HG02870 (cell line): ENCODE results near the gene BZW2.
"Not testable (repeated sequence)": the region's sequence is repeated elsewhere in the genome, so short reads cannot be mapped to it uniquely, and the experiment has no call there.

ENCODE experiments used
- ATAC-seq: cut with Tn5 transposase; IDR thresholded peaks from one replicate; pipeline ENCODE4 v1.9.1; 2021; ENCODE audit warnings: mild to moderate bottlenecking, moderate library complexity; ENCODE audit not compliant: unreplicated experiment

The BZW2 gene

DNA sequence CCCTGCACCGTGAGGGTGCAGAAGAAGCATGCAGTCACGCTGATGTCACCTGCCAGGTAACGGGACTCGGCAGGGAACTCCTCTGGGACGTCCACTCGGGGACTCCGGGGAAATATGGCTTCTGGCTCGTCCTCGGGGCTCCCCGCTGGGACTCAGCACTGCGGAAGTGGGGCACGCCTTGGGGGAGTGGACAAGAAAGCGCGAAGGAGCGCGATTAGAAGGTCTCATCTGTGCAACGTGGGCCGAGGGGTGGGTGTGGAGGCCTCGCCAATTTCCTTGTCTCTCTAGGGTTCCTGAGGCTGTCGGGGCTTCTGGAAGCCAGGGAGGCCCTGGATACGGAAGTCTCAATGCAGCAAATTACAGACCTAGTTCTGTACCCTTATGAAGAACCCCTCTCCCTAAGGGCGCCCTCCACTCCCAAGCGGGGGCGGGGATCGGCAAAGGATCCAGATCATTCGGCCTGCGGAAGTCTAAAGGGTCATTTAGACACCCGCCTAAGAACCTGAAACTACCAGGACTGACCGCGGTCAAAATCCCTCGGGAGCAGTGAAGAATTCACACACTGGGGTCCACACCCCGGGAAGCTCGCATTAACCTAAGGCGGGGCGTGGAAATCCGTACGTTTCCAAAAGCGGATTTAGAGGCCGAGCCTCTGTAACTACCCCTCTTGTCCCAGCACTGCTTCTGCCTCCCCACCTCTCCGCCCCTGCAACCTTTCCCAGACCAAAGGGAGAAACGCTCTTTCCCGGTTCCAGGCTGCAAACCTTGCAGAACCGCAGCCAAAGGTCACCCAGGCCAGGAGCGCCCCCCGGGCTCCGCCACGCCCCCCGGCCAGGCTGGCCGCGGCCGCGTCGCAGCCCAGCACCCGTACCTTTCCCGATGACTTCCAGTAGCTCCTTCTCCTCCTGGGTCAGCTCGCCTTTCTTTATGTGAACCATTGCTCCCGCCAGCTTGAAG lies 1.1 kb upstream of the BZW2 start:
- ATAC-seq = no peak

DNA sequence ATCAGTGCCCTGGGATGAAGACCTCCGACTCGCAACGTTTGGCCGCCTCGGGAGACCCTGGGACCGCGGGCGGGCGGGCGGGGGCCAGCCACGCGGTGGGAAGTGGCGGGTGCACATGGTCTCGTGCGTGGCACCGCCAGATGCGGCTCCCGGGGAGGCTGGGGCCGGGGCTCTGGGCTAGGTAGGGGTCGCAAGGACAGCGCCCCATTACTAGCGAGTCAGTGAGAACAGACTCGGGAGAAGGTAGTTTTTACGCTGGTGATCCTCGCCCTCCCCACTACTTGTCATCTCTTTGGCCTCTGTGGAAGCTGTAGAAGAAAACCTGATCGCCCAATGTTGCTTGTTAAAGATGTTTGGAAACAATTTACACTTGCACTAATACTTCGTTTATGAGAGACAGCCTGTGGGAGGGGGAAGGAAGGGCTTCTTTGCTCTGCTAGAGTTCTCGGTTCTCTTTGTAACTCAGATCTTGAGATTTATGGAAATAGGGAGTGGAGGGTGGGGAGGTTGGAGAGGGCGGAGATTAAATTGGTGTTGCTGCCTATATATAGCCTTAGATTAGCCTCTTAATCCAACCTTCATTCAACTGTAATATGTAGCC lies 591 bp downstream of the BZW2 start:
- no peak for ATAC-seq

DNA sequence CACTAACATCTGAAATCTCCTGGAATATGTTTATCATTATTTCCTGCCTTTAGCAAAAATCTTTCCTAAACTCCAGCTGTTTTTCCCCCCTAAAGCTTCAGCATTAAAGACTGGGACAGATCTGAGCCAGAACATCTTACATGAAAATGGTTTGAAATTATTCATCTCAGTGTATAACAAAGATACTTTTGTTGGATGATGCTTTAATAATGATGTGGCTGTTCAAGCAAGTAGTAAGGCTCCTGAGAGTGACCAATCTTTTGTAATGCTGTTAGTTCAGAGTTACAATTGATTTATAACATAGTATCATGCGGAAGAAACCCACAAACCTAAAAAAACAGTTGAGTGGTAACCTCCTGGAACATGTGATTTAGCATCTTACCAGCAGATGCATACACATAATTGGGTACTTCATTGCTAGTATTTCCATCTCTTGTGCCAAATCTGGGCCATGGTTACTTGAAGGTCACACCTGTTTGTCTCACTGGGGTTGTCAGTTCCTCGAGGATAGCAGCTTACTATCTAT lies 1.5 kb downstream of the BZW2 start:
- ATAC-seq = no peak

DNA sequence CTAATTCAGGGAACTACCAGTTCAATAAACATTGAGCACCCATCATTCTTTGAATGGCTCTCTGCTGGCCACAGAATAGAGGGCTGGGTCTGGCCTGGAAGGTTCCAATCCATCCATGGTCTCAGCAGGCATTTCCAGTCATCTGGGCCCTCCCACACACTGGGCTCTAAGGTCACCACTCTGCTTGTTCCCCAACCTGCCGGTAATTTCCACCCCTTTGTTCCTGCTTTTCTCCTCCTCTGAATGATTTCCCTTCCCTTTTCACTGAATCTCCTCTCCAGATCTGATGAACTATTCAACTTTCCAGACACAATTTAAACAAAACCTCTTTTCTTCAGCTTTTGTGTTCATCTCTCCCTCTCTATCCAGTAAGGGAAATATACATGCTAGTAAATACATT lies 2.6 kb downstream of the BZW2 start:
- no peak for ATAC-seq

DNA sequence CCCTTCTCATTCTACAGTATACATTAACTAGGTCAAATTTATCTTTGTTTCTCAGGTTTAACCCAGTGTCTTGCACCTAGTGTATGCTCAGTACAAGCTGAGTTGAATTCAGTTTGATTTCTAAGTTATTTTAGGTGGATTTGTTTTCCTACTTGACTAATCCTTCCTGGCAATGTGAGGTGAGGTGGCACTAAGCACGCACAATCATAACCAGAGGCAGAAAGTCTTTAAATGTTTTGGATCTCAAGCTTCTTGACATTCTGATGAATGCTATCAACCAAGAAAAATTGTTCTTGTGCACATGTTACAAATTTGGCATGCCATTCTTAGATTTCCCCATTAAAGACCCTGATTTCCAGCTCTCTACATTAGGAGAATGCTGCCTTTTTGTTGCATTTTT lies 3.2 kb downstream of the BZW2 start:
- ATAC-seq = no peak

DNA sequence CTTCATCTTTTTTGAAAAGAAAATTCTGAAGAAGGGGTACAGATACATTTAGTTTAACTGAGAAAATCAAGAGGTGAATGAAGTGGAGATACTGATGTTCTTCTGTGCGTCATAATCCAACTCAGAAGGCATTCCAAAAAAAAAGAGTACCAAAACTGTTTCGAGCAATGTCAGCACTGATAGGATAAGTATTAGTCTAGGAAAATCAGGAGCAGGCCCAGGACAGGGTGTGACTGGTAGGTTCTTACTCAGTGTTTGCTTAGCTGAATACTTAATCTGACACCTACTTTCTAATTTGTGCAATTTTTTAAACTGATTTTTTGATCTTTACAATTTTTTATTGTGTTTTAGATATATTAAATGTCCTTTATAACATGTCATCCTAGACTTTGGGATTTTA lies 4.3 kb downstream of the BZW2 start:
- ATAC-seq = no peak

DNA sequence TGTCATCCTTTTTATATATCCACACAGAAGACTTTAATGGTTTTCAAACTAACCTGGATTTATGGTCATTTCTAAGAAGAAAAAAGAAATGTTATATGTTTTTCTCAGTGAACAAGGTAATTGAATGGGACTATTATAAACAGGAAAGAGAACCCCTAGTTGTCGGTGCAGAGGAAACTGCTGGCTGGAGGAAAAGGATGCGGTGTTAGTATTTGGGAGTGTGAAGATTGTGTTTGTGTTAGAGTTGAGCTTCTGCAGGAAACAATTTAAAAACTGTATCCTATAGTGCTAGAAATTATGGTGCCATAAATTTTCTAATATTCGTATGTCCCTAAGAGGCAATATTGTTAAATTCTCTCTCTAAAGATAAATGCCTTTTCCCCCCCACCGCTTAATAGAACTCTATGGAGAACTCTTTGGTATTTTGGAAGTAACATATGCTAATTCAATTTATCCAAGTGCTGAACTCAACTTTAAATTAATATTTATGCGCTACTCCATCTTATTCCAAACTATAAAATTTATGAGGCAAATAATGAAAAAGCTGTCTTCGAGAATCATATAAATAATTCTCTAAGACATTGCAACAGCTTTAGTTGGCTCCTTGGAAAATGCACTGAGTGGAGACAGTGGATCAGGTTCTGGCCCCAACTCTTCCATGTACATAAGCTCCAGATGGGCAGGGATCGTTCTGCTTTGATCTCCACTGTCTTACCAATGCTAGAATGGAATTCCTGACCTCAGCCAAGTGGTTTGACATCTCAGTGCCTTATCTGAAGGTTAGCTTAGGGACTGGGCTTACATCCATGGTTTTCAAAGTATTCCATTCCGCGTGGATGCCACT lies 5.6 kb downstream of the BZW2 start:
- ATAC-seq = no peak

DNA sequence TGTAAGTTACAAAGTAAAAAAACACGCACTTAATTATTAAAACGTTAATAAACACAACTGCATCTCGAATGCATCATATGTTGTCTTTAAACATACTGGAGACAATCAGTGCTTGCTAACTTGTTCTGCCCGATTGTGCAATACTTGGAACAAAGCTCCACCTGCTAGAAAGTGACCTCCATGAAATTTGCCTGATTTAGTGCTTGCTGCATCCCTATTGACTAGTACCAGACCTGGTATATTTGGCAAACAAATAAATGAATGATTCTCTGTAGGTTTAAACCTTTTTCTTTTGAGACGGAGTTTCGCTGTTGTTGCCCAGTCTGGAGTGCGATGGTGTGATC lies 6.2 kb downstream of the BZW2 start:
- no peak for ATAC-seq

DNA sequence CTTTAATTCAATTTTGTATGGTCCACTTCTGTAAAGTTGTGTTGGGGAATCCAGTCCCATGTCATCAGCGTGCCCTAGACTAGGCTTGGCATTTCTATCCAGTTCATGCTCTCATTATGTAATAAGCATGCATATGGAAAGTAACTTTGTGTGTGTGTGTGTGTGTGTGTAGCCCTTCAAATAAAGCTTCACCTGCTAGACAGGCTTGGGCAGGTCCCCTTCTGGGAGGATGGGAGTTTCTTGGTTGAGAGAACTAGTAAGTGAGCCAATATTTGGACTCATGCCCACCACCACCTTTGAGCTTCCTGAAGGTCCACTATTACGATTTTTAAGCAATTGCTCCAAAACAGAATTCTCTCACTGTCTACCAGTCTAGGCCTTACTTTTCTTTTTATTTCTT lies 6.9 kb downstream of the BZW2 start:
- no peak for ATAC-seq

DNA sequence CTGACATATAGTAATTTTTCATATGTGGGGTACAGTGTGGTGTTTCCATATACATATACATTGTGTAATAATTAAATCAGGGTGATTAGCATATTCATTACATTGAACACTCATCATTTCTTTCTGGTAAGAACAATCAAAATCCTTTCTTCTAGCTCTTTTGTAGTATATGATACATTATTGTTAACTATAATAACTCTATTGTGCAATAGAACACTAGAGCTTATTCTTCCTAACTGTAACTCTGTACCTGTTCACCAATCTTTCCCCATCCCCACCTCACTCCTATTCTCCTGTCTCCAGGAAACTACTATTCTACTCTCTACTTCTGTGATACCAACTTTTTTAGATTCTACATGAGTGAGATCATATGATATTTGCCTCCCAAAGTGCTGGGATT lies 9.4 kb downstream of the BZW2 start:
- no peak for ATAC-seq

DNA sequence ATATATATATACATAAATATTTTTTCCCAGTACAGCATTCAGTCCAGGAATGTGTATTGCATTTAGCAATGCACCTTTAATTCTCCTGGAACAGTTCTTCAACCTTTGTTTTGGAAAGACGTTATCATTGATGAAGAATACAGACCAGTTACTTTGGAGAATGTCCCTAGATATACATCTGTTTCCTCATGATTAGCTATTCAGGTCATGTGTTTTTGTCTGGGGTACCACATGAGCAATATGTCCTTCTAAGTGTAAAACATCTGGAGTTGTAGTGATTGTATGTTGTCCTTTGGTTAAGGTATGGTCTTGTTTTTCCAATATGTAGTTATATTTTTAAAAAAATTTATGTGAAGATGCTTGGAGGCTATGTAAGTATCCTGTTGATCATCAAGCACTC lies 10.2 kb downstream of the BZW2 start:
- no peak for ATAC-seq

DNA sequence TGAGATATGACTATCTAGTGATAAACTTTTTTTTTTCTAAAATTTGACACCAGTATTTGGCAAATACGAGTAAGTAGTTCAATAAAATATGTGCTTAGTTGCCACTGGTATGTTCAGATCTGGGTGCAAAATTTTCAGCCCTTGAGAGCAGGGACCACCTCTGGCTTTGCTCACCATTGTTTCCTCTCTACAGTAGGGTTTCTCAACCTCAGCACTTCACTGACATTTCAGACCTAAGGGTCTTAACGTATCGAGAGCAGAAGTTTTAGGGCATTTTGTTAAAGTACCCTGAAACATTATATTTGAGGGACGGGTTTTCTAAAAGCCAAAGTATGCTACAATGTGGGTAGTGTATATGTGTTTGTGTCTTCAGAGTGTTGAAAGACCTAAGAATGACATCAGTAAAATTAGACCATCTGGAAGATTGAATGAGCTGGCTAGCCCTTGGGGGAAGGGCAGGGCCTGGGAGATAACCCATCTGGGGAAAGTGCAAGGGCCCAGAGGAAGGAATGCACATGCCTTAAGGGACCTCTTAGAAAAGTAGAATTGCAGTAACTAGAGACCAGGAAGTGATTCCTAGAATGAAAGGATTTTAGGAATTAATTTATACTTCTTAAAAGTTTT lies 11.8 kb downstream of the BZW2 start:
- no peak for ATAC-seq

DNA sequence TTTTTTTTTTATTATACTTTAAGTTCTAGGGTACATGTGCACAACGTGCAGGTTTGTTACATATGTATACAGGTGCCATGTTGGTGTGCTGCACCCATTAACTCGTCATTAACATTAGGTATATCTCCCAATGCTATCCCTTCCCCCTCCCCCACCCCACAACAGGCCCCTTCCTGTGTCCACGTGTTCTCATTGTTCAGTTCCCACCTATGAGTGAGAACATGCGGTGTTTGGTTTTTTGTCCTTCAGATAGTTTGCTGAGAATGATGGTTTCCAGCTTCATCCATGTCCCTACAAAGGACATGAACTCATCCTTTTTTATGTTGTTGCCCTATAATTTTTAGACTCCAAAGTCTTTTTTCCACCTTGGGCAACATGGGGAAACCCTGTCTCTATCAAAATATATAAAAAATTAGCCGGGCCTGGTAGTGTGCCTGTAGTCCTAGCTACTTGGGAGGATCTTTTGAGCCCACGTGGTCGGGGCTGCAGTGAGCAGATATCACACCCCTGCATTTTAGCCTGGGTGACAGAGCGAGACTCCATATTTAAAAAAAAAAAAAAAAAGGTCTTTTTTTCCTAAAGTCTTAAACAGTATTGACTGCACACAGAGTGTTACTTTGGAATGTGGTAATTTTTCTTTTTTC lies 14.0 kb downstream of the BZW2 start:
- not testable (repeated sequence) for ATAC-seq

DNA sequence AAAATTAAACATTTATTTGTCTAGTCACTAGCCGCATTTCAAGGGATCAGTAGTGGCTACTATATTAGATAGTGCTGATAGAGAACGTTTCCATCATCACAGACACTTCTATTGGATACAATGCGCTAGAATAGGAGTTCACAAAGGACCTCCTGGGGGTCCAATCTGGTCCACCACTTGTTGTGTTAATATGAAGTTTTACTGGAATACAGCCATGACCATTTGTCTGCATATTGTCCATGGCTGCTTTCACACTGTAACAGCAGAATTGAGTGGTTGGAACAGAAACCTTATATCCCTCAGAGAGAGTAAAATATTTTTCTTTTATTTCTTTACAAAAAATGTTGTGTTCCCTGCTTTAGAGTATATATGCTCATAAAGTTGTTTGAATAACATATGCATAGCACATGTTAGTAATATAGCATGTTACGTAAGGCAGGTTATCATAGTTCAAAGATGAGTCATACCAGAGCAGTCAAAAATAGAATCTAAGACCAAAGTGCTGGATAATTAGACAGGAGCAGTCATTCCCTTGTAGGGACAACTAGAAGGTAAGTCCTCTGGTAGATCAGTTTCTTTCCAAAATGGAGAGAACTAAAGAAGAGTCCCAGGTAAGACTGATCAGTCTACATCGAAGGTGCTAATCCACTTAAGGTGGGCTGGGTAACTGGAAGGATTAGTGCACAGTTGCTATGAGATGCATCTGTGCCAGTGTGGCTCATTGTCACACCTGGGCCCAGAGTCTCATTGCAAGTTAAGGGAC lies 14.9 kb downstream of the BZW2 start:
- no peak for ATAC-seq

DNA sequence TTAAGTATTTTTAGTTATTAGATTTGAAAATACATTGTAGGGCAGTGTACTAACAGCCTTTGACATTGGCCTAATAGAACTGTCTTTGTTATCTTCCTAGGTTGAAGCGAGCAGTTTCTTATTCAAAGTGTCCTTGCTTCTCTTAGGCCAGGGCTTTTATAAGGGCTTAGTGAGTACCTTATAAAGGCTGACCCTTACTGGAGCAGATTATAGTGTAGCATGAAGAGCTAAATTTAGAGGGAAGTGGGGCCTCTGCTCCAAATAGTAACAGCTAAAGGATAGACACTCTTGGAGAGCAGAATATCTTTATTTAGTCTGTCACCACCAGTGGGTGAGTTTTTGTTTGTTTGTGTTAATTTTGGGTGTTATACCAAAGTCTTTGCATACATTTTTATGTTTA lies 15.9 kb downstream of the BZW2 start:
- no peak for ATAC-seq

DNA sequence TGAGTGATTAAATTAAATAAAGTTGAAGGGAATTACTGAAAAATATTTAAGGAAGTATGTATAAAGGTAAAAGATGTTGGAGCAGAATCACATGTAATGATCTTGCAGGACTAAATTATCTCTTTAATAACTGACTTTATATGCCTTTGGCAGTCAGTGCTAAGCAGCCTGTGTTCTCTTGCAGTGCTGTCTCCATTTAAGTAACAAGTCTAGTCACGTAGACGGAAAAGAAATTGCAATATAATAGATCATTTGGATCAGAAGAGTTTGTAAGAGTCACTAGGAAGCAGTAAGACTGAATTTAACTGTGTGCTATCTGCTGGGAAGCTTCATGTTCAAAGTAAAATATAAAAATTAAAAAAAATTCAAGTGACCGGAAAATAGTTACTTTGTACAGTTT lies 21.4 kb downstream of the BZW2 start:
- ATAC-seq = no peak

DNA sequence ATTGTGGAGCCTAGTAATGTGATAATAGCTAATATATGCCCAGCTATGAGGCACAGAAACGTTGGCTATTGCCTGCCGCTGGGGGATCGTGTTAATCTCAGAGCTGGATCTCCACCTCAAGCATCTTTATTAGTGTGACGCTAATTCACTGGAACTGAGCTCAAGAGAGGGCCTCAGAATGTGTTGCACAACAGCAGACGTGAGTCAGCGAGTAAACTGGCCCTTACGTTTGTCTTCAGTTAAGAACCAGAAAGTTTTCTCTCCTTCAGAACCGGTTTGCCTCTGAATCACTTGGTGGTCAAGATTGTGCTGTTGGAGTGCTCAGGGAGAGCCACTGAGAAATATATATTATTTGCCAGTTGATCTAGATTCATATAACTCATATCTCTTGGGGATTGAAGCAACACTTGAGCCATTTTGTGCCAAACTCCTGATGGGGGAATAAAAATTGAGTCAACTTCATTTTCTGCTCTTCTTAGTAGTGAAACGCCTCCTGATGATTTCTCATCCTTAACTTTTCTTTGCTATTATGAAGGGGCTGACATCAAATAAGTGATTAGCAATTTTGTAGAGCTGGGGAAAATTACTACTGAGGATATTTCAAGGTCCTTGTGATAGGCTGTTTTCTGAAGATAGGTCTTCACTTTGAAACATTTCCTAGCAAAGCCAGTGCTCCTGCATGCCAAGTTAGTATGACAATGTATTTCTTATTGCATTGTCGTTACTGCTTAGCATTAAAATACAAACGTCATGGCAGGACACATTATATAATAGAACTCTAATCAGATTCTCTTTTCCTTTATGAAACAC lies 22.3 kb downstream of the BZW2 start:
- no peak for ATAC-seq

DNA sequence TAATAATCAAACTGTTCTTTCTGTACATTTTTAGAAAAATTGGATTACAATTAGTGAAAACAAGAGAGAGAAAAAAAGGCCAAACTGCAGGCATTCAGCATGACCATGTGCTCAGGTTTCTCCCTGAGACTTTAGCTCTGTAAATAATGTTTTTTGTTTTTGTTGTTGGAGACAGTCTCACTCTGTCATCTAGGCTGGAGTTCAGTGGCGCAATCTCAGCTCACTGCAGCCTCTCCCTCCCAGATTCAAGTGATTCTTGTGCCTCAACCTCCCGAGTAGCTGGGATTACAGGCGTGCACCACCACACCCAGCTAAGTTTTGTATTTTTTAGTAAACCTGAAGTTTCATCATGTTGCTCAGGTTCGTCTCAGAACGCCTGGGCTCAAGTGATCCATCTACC lies 23.0 kb downstream of the BZW2 start:
- no peak for ATAC-seq

DNA sequence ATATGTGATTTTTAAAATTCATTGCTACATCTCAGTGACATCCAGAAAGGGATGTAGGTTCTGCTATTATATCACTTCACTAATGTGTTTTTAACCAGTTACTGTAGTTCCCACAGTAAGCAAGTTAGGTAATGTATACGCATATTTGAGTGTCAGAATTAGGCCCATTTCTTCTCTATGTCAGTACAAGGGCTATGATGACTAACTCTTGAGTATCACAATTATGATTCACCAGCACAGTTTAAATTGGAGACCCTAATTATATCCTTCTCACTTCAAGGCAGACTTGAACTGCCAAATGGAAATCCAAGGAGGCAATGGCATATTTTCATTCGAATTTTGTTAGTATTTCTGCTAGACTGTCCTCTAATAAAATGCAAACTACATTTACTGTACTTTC lies 23.6 kb downstream of the BZW2 start:
- ATAC-seq = no peak
